DND-41 (cell line): ENCODE results near the gene GNG8.
A peak's percentile ranks its signal among the peaks of the same experiment; 100 is the strongest.

Source experiments
- ATAC-seq: fragments of 200-7000 bp; cut with Tn5 transposase; 3 replicates; pipeline ENCODE4 v1.9.1; 2021; ENCODE audit warnings: low read depth; ENCODE audit not compliant: insufficient read depth
- DNase-seq: peaks from one replicate; pipeline ENCODE4 v3.0.0-alpha.2; 2020
- H2AFZ ChIP-seq: 2 replicates; pipeline ENCODE4 v1.6.0; 2012; ENCODE audit warnings: low read depth, low read length
- H3K27ac ChIP-seq: 2 replicates; pipeline ENCODE4 v1.5.1; 2012; ENCODE audit warnings: low read length, inconsistent platforms
- H3K27me3 ChIP-seq: fragments of 200-600 bp; sonication (generic); 2 replicates; pipeline ENCODE4 v1.6.0; 2012; ENCODE audit warnings: low read length, mild to moderate bottlenecking, inconsistent platforms; ENCODE audit not compliant: insufficient read depth, poor library complexity
- H3K36me3 ChIP-seq: 2 replicates; pipeline ENCODE4 v1.5.1; 2012; ENCODE audit warnings: low read length, inconsistent platforms; ENCODE audit not compliant: insufficient read depth
- H3K4me1 ChIP-seq: 2 replicates; pipeline ENCODE4 v1.5.1; 2012; ENCODE audit warnings: mild to moderate bottlenecking, low read length; ENCODE audit not compliant: insufficient read depth
- H3K4me2 ChIP-seq: 2 replicates; pipeline ENCODE4 v1.6.0; 2012; ENCODE audit warnings: mild to moderate bottlenecking, moderate library complexity, low read length, inconsistent platforms; ENCODE audit not compliant: insufficient read depth
- H3K4me3 ChIP-seq, 2 experiments: fragments of 200-600 bp in 1 of 2; shearing (Covaris generic) in 1 of 2; 2 replicates each; pipeline ENCODE4 v1.5.1; 2012 to 2016; ENCODE audit warnings: inconsistent platforms in 2 of 2, low read length in 2 of 2, mild to moderate bottlenecking in 2 of 2, low read depth in 1 of 2, moderate library complexity in 1 of 2
- H3K79me2 ChIP-seq: 2 replicates; pipeline ENCODE4 v1.6.0; 2012; ENCODE audit warnings: low read length, inconsistent platforms; ENCODE audit not compliant: insufficient read depth
- H3K9ac ChIP-seq: 2 replicates; pipeline ENCODE4 v1.6.0; 2012; ENCODE audit warnings: low read depth, mild to moderate bottlenecking, inconsistent platforms, low read length, moderate library complexity
- H3K9me3 ChIP-seq: 2 replicates; pipeline ENCODE4 v1.5.1; 2012; ENCODE audit warnings: low read length, moderate library complexity, mild to moderate bottlenecking, inconsistent platforms; ENCODE audit not compliant: insufficient read depth, severe bottlenecking
- H4K20me1 ChIP-seq: 2 replicates; pipeline ENCODE4 v1.6.0; 2012; ENCODE audit warnings: low read length; ENCODE audit not compliant: insufficient read depth
- EZH2 ChIP-seq: IDR thresholded peaks from 3 replicates; pipeline ENCODE4 v1.6.1; 2012; ENCODE audit warnings: borderline replicate concordance, low read depth, mild to moderate bottlenecking, moderate library complexity, low read length, inconsistent platforms; ENCODE audit not compliant: severe bottlenecking
- TF ChIP-seq, protein P1 (sequence below): IDR thresholded peaks from 2 replicates; pipeline ENCODE4 v1.5.1; 2012; ENCODE audit warnings: borderline replicate concordance, low read length, moderate library complexity, mild to moderate bottlenecking; ENCODE audit not compliant: poor library complexity, severe bottlenecking; ENCODE audit errors: extremely low read depth

The GNG8 gene

DNA sequence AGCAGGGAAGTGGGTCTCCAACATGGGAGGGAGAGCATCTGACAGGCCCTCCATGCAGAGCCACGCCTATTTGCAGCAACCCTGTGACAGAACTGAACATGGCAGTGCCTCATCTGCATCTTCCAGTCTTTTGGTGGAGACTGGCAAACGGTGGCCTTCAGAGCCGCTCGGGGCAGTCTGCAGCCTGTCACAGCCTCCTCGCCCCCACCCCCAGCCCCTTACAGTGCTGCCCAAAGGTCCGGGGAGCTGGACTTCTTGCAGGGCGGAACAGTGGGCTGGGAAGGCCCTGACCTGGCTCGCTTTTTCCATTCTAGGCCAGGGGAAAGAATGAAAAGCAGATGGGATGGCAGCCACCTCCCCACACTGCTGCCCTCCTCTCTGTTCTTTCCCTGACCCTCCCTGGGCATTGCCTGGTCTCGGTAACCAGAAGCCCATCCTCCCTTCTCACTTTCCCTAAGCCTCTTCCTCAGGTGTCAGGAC, 32.2 kb downstream of the GNG8 start:
- ATAC-seq (no peak), DNase-seq (no peak)
- Histone ChIP-seq H2AFZ (no peak overlapping the region), H3K36me3 (peaks cover 65% of the 10 kb centered on the region), H3K9me3 (peaks cover 5% of the 10 kb centered on the region), H3K4me2 (peak overlapping the region; percentile 95), H4K20me1 (peaks cover 68% of the 10 kb centered on the region), H3K9ac (peak overlapping the region; percentile 93), H3K79me2 (peaks cover 59% of the 10 kb centered on the region), H3K27me3 (no peaks in the 10 kb centered on the region), H3K4me3 (peak overlapping the region in 1 of 2 experiments; percentile 72; a peak in 2 of 4 replicates), H3K4me1 (peaks cover 40% of the 10 kb centered on the region), H3K27ac (peak overlapping the region; percentile 91)
- TF ChIP-seq, protein P1, sequence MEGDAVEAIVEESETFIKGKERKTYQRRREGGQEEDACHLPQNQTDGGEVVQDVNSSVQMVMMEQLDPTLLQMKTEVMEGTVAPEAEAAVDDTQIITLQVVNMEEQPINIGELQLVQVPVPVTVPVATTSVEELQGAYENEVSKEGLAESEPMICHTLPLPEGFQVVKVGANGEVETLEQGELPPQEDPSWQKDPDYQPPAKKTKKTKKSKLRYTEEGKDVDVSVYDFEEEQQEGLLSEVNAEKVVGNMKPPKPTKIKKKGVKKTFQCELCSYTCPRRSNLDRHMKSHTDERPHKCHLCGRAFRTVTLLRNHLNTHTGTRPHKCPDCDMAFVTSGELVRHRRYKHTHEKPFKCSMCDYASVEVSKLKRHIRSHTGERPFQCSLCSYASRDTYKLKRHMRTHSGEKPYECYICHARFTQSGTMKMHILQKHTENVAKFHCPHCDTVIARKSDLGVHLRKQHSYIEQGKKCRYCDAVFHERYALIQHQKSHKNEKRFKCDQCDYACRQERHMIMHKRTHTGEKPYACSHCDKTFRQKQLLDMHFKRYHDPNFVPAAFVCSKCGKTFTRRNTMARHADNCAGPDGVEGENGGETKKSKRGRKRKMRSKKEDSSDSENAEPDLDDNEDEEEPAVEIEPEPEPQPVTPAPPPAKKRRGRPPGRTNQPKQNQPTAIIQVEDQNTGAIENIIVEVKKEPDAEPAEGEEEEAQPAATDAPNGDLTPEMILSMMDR = no peak
- no peak for TF ChIP-seq EZH2

DNA sequence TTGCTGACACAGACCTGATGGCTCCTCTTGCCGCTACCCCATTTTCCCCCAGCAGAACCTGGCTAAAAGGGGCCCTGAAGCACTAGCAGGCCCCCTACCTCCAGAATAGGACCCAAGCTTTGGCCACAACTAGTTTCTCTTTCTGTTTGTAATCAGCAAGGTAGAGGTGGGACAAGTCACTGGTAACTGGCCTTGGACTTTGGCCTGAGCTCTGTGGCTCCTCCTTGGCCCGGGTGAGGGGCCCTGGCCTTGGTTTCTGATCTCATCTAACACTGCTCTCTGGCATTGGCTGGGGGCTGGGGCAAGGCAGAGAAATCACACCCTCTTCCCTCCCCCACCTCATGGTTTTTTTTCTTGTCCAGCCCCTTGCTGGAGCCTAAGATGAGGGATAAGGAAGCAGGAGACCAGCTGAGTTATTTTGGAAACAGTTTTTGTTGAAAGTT, 32.8 kb downstream of the GNG8 start:
- Histone ChIP-seq H3K36me3 (peaks cover 59% of the 10 kb centered on the region), H3K27ac (peak overlapping the region; percentile 91), H3K4me2 (peak overlapping the region; percentile 95), H3K79me2 (peaks cover 59% of the 10 kb centered on the region), H3K4me1 (peaks cover 37% of the 10 kb centered on the region), H2AFZ (no peak overlapping the region), H3K9ac (peak overlapping the region; percentile 93), H3K27me3 (no peaks in the 10 kb centered on the region), H4K20me1 (peaks cover 63% of the 10 kb centered on the region), H3K4me3 (peak overlapping the region in 1 of 2 experiments; percentile 72; a peak in 3 of 4 replicates), H3K9me3 (peaks cover 6% of the 10 kb centered on the region)
- ATAC-seq (no peak), DNase-seq (no peak)
- TF ChIP-seq EZH2 = no peak
- TF ChIP-seq, protein P1 = no peak

DNA sequence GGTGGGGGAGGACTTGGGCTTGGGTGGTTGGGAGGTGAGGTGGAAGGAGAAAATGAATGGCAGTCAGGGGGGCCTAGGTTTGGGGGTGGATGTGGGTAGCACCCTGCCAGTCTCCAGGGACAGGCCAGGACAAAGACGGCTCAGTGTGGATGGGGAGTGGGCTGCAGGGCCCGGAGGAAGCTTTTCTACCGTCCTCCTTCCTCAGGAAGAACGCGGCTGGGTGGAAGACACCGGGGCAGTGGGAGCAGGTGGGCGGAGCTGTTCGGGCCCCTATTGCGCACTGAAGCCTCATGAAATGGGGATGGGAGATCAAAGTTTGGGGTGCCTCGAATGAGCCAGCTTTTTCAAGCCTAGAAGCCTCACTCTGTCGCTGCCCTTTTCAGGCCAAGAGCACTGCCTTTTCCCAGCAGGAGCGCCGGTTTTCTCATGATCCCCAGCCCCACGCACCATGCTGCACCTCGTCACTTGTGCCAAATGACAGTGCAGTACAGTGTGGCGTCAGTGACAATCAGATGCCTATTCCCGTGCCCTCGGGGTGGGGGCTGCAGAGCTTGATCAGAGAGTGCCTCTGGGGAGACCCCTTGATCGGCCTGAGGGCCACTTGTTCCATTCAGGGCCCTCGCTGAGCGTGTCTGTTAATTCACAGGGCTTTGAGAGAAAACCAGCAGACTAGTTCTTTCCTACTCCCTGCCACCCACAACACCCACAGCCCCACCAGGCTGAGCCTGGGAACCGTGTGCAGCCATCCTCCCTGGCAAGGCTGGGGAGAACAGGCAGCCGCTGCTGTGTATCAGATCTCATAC, 33.4 kb downstream of the GNG8 start:
- Histone ChIP-seq H3K27ac (peak overlapping the region; percentile 91), H3K79me2 (peaks cover 59% of the 10 kb centered on the region), H3K9me3 (peaks cover 6% of the 10 kb centered on the region), H3K4me2 (peak overlapping the region; percentile 95), H3K27me3 (no peaks in the 10 kb centered on the region), H3K36me3 (peaks cover 53% of the 10 kb centered on the region), H4K20me1 (peaks cover 56% of the 10 kb centered on the region), H3K4me3 (peak overlapping the region; percentile 72 to 84; a peak in 3 of 4 replicates), H3K4me1 (peaks cover 37% of the 10 kb centered on the region), H2AFZ (no peak overlapping the region), H3K9ac (peak overlapping the region; percentile 93)
- ATAC-seq (no peak), DNase-seq (peak; percentile 37)
- TF ChIP-seq, protein P1 = no peak
- no peak for TF ChIP-seq EZH2
